HG02610 (cell line): ENCODE measurements around the gene HLA-DRB5.
"Not testable (repeated sequence)": the region's sequence is repeated elsewhere in the genome, so short reads cannot be mapped to it uniquely, and the experiment has no call there.

Experiments used
- ATAC-seq: cut with Tn5 transposase; IDR thresholded peaks from one replicate; pipeline ENCODE4 v1.9.1; 2021; ENCODE audit warnings: mild to moderate bottlenecking, moderate library complexity; ENCODE audit not compliant: unreplicated experiment

Gene HLA-DRB5

GRCh38 chr6:32529697-32530430, at the start of gene HLA-DRB5:
HLA-DRB5 (minus strand) TSS chr6:32530287; CDS start chr6:32530224, 63 bp downstream.
- no peak for ATAC-seq

DNA sequence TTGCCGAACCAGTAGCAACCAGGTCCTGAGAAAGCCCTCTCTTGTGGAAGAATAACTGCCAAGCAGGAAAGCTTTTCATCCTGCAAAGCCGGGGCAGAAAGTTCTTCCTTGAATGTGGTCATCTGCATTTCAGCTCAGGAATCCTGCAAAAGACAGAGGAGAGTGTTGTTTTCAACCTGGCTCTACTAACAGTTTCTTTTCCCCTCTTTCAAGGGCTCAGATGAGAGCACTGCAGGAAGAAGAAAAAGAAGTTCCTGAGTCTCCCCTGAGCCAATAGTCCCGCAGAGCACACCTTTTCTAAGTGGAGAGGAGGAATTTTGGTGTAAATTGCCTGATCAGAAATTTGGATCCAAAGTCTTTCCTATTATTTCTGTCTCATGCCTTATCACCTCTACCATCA, 48.9 kb upstream of the HLA-DRB5 start:
- no peak for ATAC-seq

- ATAC-seq: not testable (repeated sequence)
Observed at GRCh38 chr6:32577493-32577892, 47.4 kb upstream of the HLA-DRB5 start.

- no peak for ATAC-seq
Observed at GRCh38 chr6:32576250-32576649, 46.2 kb upstream of the HLA-DRB5 start.

- no peak for ATAC-seq
Observed at GRCh38 chr6:32570363-32570905, 40.3 kb upstream of the HLA-DRB5 start.

- ATAC-seq: no peak
Observed at GRCh38 chr6:32568561-32568960, 38.5 kb upstream of the HLA-DRB5 start.

- ATAC-seq: no peak
Observed at GRCh38 chr6:32566957-32567356, 36.9 kb upstream of the HLA-DRB5 start.

GRCh38 chr6:32565511-32565910, 35.4 kb upstream of the HLA-DRB5 start:
- no peak for ATAC-seq

GRCh38 chr6:32562940-32563339, 32.9 kb upstream of the HLA-DRB5 start:
- no peak for ATAC-seq

DNA sequence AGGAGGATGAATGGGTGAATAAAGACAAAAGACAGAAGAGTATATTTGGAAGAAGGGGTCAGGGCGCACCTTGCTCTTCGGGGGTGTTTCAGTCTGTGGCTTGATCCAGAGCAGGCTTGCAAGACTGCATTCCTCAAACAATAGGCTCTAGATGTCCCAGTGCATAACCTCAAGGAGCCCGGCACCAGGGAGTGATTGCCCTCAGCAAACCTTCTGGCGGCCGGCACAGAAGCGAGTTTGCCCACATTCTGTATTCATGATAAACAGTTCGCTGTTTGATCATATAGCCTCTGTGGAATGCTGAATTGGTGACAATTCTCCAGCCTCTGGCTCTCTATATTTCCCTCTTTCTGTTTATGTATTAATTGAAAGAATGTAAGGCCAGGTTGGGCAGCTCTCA, 29.7 kb upstream of the HLA-DRB5 start:
- no peak for ATAC-seq

- ATAC-seq: no peak
Observed at GRCh38 chr6:32558426-32559057, 28.5 kb upstream of the HLA-DRB5 start.

- no peak for ATAC-seq
Observed at GRCh38 chr6:32554116-32554965, 24.3 kb upstream of the HLA-DRB5 start.

- ATAC-seq: no peak
Observed at GRCh38 chr6:32553037-32553742, 23.1 kb upstream of the HLA-DRB5 start.

DNA sequence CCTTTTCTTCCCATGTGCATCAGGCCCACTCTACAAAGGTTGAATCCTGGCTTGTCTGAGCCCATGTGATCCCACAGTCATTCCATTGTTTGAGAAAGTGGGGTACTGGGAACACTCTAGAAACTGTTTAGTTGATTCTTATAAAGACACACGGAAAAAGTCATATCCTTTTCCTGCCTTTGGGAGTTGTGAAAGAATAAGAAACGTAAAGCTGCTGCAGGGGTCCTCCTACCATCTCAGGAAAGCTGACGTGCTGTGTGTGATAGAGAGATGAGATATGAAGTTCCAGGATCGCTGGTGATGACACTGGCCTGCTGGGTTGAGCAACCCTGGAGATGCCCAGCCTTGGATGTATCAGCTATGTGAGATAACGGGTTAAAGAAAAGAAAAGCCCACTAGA, 21.3 kb upstream of the HLA-DRB5 start:
- no peak for ATAC-seq

DNA sequence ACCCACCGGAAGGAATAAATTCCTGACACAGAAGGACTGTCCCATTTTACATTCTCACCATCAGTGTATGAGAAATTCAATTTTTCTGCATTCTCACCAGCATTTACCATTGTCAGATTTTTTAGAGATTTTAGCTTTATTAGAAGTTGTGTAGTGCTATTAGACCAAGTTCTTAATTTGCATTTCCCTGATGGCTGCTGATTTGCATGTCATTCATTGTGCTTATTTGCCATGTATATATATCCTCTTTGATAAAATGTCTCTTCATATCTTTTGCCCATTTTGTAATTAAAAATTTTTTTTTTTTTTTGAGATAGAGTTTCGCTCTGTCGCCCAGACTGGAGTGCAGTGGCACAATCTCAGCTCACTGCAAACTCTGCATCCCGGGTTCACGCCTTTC, 9.8 kb upstream of the HLA-DRB5 start:
- ATAC-seq: no peak

GRCh38 chr6:32530431-32530793, 325 bp upstream of the HLA-DRB5 start:
- ATAC-seq: not testable (repeated sequence)

GRCh38 chr6:32522302-32523047, 7.6 kb downstream of the HLA-DRB5 start:
- ATAC-seq: no peak

DNA sequence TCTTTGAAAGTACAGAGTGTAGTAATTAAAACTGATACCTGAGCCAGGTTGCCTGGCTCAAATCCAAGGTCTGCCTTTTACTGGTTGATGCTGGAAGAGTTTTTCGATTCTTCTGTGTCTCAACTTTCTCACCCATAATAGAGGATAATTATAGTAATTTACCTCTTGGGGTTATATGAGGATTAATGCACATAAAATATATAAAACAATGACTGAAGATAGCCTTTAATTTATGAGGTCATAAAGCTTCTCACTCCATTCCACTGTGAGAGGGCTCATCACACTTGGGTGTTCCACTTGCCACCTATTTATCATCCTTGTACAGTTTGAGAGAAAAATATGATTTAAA, 10.2 kb downstream of the HLA-DRB5 start:
- ATAC-seq: no peak

DNA sequence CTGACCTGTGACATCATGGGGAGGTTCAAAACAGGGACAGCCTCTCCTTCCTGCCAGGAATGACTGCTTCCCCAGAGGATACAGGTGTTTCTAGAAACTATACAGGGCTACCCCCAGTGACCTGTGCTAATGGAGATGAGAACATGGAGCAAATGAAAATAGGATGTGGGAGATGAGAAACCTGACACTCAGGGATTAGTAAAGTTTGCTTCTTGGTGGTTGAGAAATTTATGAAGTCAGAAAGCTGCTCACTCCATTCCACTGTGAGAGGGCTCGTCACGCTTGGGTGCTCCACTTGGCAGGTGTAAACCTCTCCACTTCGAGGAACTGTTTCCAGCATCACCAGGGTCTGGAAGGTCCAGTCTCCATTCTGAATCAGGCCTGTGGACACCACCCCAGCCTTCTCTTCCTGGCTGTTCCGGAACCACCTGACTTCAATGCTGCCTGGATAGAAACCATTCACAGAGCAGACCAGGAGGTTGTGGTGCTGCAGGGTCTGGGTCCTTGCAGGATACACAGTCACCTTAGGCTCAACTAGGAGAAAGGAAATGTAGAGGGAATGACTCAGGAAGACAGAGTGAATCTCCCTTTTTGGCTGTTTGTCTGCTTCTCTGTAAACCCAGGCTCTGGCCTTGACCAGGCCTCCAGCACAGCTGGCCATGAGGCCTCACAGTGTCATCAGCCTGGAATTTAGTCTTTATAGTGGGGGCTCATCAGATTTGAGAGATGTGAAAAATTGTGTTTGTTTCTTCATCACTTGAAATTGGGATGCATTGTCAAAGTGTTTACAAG, 10.8 kb downstream of the HLA-DRB5 start:
- no peak for ATAC-seq
